Keratinocyte (primary cell): ENCODE data around the gene PLAC9. TPM values are rescaled to one million over a fixed set of nuclear protein-coding genes. Genes with fewer than 3 reads are reported as not detected.

ENCODE experiments used
- DNase-seq: peaks from one replicate; pipeline ENCODE4 v3.0.0-alpha.2; 2011; ENCODE audit warnings: low read depth, missing footprints, low spot score
- FAIRE-seq: peaks from 2 replicates; lab custom pipeline; 2011; peaks lifted over from hg19 to GRCh38; lab: Jason Lieb, UNC
- H2AFZ ChIP-seq: 2 replicates; pipeline ENCODE4 v1.6.0; 2012; ENCODE audit warnings: low read length, control low read depth, inconsistent platforms; ENCODE audit not compliant: control insufficient read depth
- H3K27ac ChIP-seq: 2 replicates; pipeline ENCODE4 v1.5.1; 2011; ENCODE audit warnings: low read length; ENCODE audit not compliant: control insufficient read depth, insufficient read depth
- H3K27me3 ChIP-seq: 3 replicates; pipeline ENCODE4 v1.6.0; 2011; ENCODE audit warnings: low read length; ENCODE audit not compliant: control insufficient read depth, insufficient read depth; ENCODE audit errors: extremely low read depth
- H3K36me3 ChIP-seq, 2 experiments: 2 replicates in 1 of 2; 3 replicates in 1 of 2; pipeline ENCODE4 v1.5.1; 2011; ENCODE audit warnings: low read length in 2 of 2, mild to moderate bottlenecking in 1 of 2; ENCODE audit not compliant: control insufficient read depth in 2 of 2, insufficient read depth in 2 of 2; ENCODE audit errors: extremely low read depth in 1 of 2
- H3K4me1 ChIP-seq: 3 replicates; pipeline ENCODE4 v1.5.1; 2011; ENCODE audit warnings: low read length; ENCODE audit not compliant: control insufficient read depth, insufficient read depth; ENCODE audit errors: extremely low read depth
- H3K4me2 ChIP-seq: 3 replicates; pipeline ENCODE4 v1.6.0; 2011; ENCODE audit warnings: low read depth, low read length; ENCODE audit not compliant: control insufficient read depth, insufficient read depth; ENCODE audit errors: extremely low read depth
- H3K4me3 ChIP-seq, 3 experiments: fragments of 200-600 bp in 1 of 3; sonication (generic) in 1 of 3; 2 replicates in 2 of 3; 3 replicates in 1 of 3; pipeline ENCODE4 v1.5.1; 2011 to 2016; ENCODE audit warnings: low read length in 3 of 3, mild to moderate bottlenecking in 3 of 3, control low read depth in 2 of 3, inconsistent platforms in 1 of 3, low read depth in 1 of 3, mixed read lengths in 1 of 3, mixed run types in 1 of 3, moderate library complexity in 1 of 3; ENCODE audit not compliant: control insufficient read depth in 2 of 3, insufficient read depth in 2 of 3; ENCODE audit errors: extremely low read depth in 1 of 3
- H3K79me2 ChIP-seq: 2 replicates; pipeline ENCODE4 v1.6.0; 2012; ENCODE audit warnings: low read length; ENCODE audit not compliant: control insufficient read depth, insufficient read depth
- H3K9ac ChIP-seq: 3 replicates; pipeline ENCODE4 v1.6.0; 2011; ENCODE audit warnings: low read length; ENCODE audit not compliant: control insufficient read depth, insufficient read depth; ENCODE audit errors: extremely low read depth
- H3K9me1 ChIP-seq: 3 replicates; pipeline ENCODE4 v1.6.0; 2011; ENCODE audit warnings: low read length; ENCODE audit not compliant: control insufficient read depth, insufficient read depth; ENCODE audit errors: extremely low read depth
- H3K9me3 ChIP-seq: 2 replicates; pipeline ENCODE4 v1.5.1; 2012; ENCODE audit warnings: low read depth, low read length; ENCODE audit not compliant: control insufficient read depth
- H4K20me1 ChIP-seq: 3 replicates; pipeline ENCODE4 v1.6.0; 2011; ENCODE audit warnings: low read length; ENCODE audit not compliant: control insufficient read depth, insufficient read depth; ENCODE audit errors: extremely low read depth
- CTCF ChIP-seq, 3 experiments: IDR thresholded peaks in 1 of 3; conservative IDR thresholded peaks in 1 of 3; optimal IDR thresholded peaks in 1 of 3; 2 replicates in 2 of 3; 3 replicates in 1 of 3; pipeline versions ENCODE3 to v1.5.1; 2011; ENCODE audit warnings: low read length in 3 of 3, mild to moderate bottlenecking in 3 of 3, moderate library complexity in 2 of 3, control low read depth in 1 of 3, inconsistent platforms in 1 of 3; ENCODE audit not compliant: insufficient read depth in 2 of 3; ENCODE audit errors: extremely low read depth in 1 of 3
- EZH2 ChIP-seq: IDR thresholded peaks from one replicate; pipeline ENCODE4 v1.6.1; 2012; ENCODE audit warnings: inconsistent platforms, mild to moderate bottlenecking, low read length, moderate library complexity
- dilution Hi-C: fragments of 300-500 bp; cut with MboI; formaldehyde crosslinking; loops from one replicate; pipeline ENCODE4 v1.7.0; 2020; ENCODE audit warnings: low sequenced_read_pairs; ENCODE audit not compliant: extremely low pct_ligation_motif_present
- polyA plus RNA-seq, 5 experiments: library from polyadenylated mRNA; depleted of rRNA in 3 of 5; stranded (reverse) in 3 of 5; stranded (forward) in 1 of 5; unstranded in 1 of 5; fragments of >200 nt; gene quantifications; 1 replicate in 1 of 5; 2 replicates in 3 of 5; 3 replicates in 1 of 5; pipeline versions ENCODE4 v1.2.1 to v1.2.3, GENCODE V29; 2011 to 2012; ENCODE audit warnings: missing spikeins in 2 of 5, low read depth in 1 of 5, low replicate concordance in 1 of 5

The PLAC9 gene
- polyA plus RNA-seq, 1 donor (not counting 4 experiments of a cell fraction or from before 2014, with no cell fraction given): 0.39 TPM

DNA sequence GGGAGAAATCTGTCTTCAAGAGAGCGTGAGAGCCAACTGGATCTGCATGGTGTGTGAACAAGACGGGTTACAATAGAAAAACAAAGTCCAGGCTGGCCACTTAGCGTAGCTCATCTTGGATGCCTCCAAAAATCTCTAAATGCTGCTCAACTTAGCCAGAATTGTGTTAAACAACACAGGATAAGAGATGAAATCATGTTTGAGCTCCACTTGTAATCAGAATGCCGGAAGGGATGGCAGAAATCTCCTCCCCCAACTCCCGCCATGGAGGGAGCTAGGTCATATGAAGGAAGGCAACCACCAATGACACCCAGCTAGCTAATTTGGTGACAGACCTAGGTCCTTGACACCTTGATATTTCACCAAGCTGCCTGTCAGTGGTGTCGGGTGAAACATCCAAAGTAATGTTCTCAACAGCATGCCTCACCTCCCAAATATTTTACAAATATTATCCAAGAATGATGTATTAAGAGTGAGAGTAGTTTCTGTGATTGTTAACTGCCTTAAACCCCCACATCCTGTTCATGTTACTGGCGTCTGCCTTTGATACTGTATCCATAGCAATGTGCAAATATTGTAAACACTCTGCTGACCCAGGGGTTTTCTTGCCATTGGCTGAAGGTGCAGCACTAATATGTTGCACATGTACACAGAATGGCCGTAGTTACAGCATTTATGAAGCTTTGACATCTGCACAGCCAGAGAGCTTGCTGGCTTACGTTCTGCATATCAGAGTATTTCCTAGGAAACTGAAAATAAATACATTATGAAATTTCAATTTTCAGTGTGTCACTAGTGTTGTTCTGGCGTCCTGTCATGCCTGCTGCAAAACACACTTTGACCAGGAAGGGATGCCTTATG is 28.2 kb upstream of the PLAC9 start:
- no peak for FAIRE-seq

GRCh38 chr10:80108576-80109239 is 23.8 kb upstream of the PLAC9 start:
- dilution Hi-C loops: no loop called here
- Histone ChIP-seq H3K27me3 (no peaks in the 10 kb centered on the region), H4K20me1 (no peaks in the 10 kb centered on the region), H3K4me2 (no peak overlapping the region), H3K9me3 (peaks cover 9% of the 10 kb centered on the region), H3K4me1 (no peaks in the 10 kb centered on the region), H2AFZ (no peak overlapping the region), H3K9me1 (no peaks in the 10 kb centered on the region), H3K9ac (no peak overlapping the region), H3K27ac (no peak overlapping the region), H3K36me3 (no peaks in the 10 kb centered on the region), H3K79me2 (no peaks in the 10 kb centered on the region), H3K4me3 (no peak overlapping the region)
- DNase-seq (no peak), FAIRE-seq (no peak)
- TF ChIP-seq CTCF (optimal IDR thresholded peaks at IDR 0.05 in 1 of 3, IDR thresholded peaks at IDR 0.05 in 1 of 3, conservative IDR thresholded peaks at IDR 0.05 in 1 of 3; ENCODE audit: extremely low read depth in 1 of 3, insufficient read depth in 2 of 3, low read length in 3 of 3): no peak
- TF ChIP-seq EZH2: no peak

More for the DNA sequence above, 28.2 kb upstream of the PLAC9 start:
- H3K4me2 ChIP-seq: no peak overlapping the region
- H3K9me1 ChIP-seq: no peaks in the 10 kb centered on the region
- no peaks in the 10 kb centered on the region for H4K20me1 ChIP-seq
- H3K27ac ChIP-seq: no peak overlapping the region
- dilution Hi-C loops: no loop called here
- H3K9me3 ChIP-seq: peaks cover 7% of the 10 kb centered on the region
- H3K9ac ChIP-seq: no peak overlapping the region
- peaks cover 8% of the 10 kb centered on the region for H3K4me1 ChIP-seq
- H3K79me2 ChIP-seq: no peaks in the 10 kb centered on the region
- no peak overlapping the region for H2AFZ ChIP-seq
- DNase-seq: no peak
- no peaks in the 10 kb centered on the region for H3K27me3 ChIP-seq
- no peak overlapping the region for H3K4me3 ChIP-seq
- H3K36me3 ChIP-seq: no peaks in the 10 kb centered on the region
- TF ChIP-seq EZH2 (no peak), CTCF (optimal IDR thresholded peaks at IDR 0.05 in 1 of 3, IDR thresholded peaks at IDR 0.05 in 1 of 3, conservative IDR thresholded peaks at IDR 0.05 in 1 of 3; ENCODE audit: extremely low read depth in 1 of 3, insufficient read depth in 2 of 3, low read length in 3 of 3) (no peak)
